Measurements from ENCODE around the gene VWDE.

DNA sequence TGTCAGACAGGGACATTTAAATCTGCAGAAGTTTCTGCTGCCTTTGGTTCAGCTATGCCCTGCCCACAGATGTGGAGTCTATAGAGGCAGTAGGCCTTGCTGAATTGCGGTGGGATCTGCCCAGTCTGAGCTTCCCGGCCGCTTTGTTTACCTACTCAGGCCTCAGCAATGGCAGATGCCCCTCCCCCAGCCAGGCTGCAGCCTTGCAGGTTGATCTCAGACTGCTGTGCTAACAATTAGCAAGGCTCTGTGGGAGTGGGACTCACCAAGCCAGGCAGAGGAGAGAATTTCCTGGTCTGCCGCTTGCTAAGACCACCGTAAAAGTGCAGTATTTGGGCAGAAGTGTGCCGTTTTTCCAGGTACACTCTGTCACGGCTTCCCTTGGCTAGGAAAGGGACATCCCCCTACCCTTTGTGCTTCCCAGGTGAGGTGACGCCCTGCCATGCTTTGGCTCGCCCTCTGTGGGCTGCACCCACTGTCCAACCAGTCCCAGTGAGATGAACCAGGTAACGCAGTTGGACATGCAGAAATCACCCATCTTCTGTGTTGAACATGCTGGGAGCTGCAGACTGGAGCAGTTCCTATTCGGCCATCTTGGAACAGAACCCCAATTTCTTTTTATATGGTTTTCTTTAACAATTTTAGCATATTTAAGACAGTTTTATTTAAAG is 28.4 kb upstream of the VWDE start:
- TF ChIP-seq, protein P1, sequence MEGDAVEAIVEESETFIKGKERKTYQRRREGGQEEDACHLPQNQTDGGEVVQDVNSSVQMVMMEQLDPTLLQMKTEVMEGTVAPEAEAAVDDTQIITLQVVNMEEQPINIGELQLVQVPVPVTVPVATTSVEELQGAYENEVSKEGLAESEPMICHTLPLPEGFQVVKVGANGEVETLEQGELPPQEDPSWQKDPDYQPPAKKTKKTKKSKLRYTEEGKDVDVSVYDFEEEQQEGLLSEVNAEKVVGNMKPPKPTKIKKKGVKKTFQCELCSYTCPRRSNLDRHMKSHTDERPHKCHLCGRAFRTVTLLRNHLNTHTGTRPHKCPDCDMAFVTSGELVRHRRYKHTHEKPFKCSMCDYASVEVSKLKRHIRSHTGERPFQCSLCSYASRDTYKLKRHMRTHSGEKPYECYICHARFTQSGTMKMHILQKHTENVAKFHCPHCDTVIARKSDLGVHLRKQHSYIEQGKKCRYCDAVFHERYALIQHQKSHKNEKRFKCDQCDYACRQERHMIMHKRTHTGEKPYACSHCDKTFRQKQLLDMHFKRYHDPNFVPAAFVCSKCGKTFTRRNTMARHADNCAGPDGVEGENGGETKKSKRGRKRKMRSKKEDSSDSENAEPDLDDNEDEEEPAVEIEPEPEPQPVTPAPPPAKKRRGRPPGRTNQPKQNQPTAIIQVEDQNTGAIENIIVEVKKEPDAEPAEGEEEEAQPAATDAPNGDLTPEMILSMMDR (IDR thresholded peaks at IDR 0.05): no peak
- TF ChIP-seq ZFX (IDR thresholded peaks at IDR 0.05; ENCODE audit: borderline replicate concordance): no peak

Data from 22Rv1 (cell line).